ENCODE data around the gene TENM4.

DNA sequence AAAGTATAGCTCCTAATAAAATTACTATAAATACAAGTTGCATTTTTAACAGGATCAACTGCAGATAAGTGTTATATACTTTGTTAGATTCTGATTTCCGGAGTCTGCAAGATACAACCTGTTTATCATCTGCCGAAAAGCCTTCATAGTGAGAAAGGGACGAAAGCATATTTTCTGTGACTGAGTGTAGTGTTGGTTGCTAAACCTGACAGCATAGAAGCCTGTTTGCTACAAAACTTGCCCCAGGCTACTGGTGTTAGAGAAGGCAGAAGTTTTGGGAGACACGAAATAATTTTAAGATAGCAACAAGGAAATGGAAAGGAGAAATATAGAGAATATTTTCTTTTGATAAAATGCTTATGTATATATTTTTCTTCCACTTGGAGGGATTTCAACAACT is 622.6 kb downstream of the TENM4 start:
- TF ChIP-seq, protein P1, sequence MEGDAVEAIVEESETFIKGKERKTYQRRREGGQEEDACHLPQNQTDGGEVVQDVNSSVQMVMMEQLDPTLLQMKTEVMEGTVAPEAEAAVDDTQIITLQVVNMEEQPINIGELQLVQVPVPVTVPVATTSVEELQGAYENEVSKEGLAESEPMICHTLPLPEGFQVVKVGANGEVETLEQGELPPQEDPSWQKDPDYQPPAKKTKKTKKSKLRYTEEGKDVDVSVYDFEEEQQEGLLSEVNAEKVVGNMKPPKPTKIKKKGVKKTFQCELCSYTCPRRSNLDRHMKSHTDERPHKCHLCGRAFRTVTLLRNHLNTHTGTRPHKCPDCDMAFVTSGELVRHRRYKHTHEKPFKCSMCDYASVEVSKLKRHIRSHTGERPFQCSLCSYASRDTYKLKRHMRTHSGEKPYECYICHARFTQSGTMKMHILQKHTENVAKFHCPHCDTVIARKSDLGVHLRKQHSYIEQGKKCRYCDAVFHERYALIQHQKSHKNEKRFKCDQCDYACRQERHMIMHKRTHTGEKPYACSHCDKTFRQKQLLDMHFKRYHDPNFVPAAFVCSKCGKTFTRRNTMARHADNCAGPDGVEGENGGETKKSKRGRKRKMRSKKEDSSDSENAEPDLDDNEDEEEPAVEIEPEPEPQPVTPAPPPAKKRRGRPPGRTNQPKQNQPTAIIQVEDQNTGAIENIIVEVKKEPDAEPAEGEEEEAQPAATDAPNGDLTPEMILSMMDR (tag by site-specific recombination; IDR thresholded peaks at IDR 0.05), result no peak
- TF ChIP-seq ZNF133 (tag by site-specific recombination; IDR thresholded peaks at IDR 0.05) (no peak), ZNF561 (tag by site-specific recombination; IDR thresholded peaks at IDR 0.05; ENCODE audit: borderline replicate concordance) (no peak), ZBTB10 (tag by site-specific recombination; IDR thresholded peaks at IDR 0.05) (no peak), ZNF169 (tag by site-specific recombination; IDR thresholded peaks at IDR 0.05) (no peak), ZNF747 (tag by site-specific recombination; IDR thresholded peaks at IDR 0.05) (no peak), ZNF704 (tag by site-specific recombination; IDR thresholded peaks at IDR 0.05) (no peak), ZNF626 (tag by site-specific recombination; IDR thresholded peaks at IDR 0.05) (no peak), TRIM28 (IDR thresholded peaks at IDR 0.05; ENCODE audit: borderline replicate concordance, low read length) (no peak), ZNF843 (tag by site-specific recombination; IDR thresholded peaks at IDR 0.05) (no peak), ZNF768 (tag by site-specific recombination; IDR thresholded peaks at IDR 0.05) (no peak)
- TF ChIP-seq, protein P2, sequence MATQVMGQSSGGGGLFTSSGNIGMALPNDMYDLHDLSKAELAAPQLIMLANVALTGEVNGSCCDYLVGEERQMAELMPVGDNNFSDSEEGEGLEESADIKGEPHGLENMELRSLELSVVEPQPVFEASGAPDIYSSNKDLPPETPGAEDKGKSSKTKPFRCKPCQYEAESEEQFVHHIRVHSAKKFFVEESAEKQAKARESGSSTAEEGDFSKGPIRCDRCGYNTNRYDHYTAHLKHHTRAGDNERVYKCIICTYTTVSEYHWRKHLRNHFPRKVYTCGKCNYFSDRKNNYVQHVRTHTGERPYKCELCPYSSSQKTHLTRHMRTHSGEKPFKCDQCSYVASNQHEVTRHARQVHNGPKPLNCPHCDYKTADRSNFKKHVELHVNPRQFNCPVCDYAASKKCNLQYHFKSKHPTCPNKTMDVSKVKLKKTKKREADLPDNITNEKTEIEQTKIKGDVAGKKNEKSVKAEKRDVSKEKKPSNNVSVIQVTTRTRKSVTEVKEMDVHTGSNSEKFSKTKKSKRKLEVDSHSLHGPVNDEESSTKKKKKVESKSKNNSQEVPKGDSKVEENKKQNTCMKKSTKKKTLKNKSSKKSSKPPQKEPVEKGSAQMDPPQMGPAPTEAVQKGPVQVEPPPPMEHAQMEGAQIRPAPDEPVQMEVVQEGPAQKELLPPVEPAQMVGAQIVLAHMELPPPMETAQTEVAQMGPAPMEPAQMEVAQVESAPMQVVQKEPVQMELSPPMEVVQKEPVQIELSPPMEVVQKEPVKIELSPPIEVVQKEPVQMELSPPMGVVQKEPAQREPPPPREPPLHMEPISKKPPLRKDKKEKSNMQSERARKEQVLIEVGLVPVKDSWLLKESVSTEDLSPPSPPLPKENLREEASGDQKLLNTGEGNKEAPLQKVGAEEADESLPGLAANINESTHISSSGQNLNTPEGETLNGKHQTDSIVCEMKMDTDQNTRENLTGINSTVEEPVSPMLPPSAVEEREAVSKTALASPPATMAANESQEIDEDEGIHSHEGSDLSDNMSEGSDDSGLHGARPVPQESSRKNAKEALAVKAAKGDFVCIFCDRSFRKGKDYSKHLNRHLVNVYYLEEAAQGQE (tag by site-specific recombination; IDR thresholded peaks at IDR 0.05), result no peak
- TF ChIP-seq, protein P3, sequence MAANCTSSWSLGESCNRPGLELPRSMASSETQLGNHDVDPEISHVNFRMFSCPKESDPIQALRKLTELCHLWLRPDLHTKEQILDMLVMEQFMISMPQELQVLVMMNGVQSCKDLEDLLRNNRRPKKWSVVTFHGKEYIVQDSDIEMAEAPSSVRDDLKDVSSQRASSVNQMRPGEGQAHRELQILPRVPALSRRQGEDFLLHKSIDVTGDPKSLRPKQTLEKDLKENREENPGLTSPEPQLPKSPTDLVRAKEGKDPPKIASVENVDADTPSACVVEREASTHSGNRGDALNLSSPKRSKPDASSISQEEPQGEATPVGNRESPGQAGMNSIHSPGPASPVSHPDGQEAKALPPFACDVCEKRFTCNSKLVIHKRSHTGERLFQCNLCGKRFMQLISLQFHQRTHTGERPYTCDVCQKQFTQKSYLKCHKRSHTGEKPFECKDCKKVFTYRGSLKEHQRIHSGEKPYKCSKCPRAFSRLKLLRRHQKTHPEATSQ (tag by site-specific recombination; IDR thresholded peaks at IDR 0.05), result no peak
